HG03280 (cell line): ENCODE data around the gene CNNM1.
A peak's percentile ranks its signal among the peaks of the same experiment; 100 is the strongest.

ENCODE experiments used
- ATAC-seq: cut with Tn5 transposase; IDR thresholded peaks from one replicate; pipeline ENCODE4 v1.9.1; 2021; ENCODE audit warnings: mild to moderate bottlenecking, moderate library complexity; ENCODE audit not compliant: unreplicated experiment

The CNNM1 gene

DNA sequence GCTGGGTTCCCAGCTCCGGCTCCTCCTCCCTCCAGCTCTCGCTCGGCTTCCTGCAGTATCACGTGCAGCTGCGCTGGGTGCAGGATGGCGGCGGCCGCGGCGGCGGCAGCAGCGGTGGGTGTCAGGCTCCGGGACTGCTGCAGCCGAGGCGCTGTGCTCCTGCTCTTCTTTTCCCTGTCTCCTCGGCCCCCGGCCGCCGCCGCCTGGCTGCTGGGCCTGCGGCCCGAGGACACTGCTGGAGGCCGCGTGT lies at the start of gene CNNM1:
CNNM1 (plus strand) TSS at position 53 of the 250 bp plus-strand sequence; CDS start at position 85, 32 bp downstream.
- ATAC-seq, result no peak

DNA sequence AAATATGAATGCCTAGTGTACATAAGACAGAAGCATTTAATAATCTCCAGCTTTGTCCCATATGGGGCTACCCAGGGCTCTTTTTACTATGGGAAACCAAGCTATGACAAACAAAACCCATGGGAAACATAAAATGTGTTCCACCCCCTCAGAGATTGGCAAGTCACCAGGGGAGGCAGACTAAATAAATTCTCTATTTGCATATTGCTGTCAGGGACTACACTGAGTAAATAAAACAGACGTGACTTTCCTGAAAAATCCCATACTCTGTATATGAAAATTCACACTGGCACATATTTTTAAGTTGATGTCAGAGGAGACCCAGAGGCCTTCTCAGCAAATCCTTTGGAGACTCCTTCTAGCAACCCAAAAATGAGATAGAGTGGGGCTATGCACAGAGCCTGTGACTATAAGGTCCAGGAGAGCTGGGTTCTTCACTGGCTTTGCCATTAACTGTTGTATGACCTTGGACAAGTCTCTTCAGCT lies 49.5 kb upstream of the CNNM1 start:
- ATAC-seq, result no peak

DNA sequence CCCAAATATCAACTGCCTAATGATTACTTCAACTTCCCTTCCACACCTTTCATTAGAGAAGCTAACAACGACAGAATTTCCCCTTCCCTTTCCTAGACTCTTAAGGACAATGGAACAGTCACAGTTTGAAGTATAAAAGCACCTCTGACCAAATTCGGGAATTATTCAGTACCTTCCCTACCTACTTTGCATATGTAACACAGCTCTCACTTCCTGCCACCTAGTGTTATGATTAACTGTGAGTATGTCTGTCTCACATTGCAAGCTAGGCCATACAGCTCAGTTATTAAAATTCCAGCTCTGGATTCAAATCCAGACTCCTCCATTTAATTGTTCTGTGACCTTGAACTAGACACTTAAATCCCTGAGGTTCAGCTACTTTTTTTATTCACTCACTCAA lies 48.7 kb upstream of the CNNM1 start:
- ATAC-seq, result peak; percentile 53

- no peak for ATAC-seq
Observed at GRCh38 chr10:99285881-99286280, 43.3 kb upstream of the CNNM1 start.

DNA sequence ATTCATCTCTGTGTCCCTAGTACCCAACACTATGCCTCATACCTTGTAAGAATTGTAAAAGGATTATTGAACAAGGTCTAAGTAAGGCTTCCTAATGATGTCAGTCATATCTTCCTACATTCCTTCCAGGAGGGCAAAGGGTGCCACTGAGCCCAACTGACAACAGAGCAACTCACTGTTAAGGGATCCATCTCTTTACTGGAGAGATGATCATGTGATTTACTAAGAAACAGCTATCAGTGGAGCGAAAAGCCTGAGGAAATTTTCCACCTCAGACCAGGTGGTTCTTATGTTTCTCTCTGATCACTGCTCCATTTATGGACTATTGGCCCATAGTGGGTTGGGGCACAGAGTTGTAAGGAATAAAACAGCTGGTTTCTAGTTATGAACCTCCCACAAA lies 38.9 kb upstream of the CNNM1 start:
- no peak for ATAC-seq

DNA sequence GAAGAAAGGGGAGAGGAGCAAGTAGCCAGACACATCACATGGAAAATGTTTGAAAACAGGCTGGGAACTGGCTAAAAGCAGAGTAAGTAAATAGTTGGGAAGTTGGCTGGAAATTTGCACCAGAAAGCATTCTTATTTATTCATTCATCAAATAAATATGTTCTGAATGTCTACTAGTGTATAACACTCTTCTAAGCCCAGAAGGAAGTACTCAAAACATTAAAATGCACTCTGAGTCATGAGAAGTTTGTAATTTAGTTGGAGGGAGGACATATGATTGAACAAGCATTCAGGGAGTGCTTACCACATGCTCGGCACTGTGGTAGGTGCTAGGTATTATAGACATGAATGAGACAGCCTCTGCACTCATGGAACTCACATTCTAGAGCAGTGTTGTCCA lies 37.0 kb upstream of the CNNM1 start:
- ATAC-seq, result no peak

GRCh38 chr10:99296605-99297004 lies 32.6 kb upstream of the CNNM1 start:
- no peak for ATAC-seq

GRCh38 chr10:99297033-99297432 lies 32.1 kb upstream of the CNNM1 start:
- no peak for ATAC-seq

- no peak for ATAC-seq
Observed at GRCh38 chr10:99303899-99304861, 25.0 kb upstream of the CNNM1 start.

DNA sequence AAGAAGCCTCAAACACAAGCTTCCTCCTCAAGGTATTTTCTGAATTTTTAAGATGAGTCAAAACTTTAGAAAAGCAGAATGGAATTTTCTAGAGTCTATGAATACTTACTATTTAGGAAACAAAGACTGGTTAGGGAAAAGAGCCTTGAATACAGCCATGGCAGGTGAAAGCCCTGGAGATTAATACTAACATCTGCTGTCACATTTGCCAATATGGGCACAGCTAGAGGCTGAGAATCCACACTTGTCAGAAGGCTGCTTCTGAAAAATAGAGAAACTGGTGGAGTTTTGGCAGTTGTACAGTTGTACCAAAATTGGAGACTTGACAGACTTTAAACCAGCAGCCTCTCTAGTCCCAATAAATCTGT lies 24.3 kb upstream of the CNNM1 start:
- ATAC-seq, result no peak

- no peak for ATAC-seq
Observed at GRCh38 chr10:99312501-99312900, 16.7 kb upstream of the CNNM1 start.

DNA sequence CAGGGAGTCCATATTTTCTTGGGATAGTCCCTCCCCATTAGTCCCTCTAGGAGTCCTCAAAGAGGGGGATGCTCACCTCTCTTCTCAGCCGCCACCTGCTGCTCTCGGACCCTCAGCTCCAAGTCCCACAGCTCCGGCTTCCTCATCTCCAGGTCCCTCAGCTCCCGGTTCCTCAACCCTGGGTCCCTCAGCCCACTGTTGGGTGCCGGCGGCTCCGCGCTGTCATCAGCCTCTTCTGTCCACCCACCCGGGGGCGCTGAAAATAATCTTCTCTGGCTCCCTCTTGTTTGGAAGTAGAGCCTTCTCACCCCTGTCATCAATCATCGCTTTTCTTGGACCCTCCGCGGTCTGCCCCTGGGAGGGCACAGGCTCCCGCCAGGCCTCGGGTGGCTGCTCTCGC lies 13.3 kb upstream of the CNNM1 start:
- ATAC-seq, result no peak

DNA sequence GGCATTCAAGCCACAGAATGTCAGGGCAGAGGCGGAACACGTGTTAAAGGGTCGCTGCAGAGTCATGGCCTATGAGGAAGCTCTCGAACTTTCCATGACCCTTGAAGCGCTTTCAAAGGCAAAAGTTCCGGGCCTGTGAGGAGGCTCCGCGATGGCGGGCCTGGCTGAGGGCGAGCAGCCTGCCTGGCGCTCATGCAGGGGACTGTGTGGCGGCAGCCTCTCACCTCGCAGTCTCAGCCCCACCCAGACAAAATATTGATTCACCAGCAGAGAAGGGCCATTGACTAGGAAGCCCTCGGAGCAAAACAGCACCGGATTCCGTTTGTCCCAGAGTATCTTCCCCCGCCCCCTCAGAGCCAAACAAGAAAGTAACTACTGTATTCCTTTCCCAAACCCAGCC lies 12.8 kb upstream of the CNNM1 start:
- no peak for ATAC-seq

DNA sequence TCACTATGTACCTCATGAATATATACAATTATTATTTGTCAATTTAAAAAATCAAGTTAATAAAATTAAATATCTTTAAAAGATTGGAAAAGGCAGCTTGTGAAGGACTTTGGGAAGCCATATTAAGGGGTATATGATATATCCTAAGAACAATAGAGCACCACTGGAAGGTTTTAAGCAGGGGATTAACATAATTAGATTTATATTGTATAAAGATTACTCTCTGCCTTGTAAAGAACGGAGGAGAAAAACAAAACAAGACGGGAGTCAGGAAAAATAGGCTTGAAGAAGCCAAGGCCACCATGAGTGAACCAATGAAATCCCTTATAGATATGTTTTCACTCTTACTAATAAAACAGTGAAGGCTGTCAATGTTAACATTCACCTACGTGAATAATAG lies 11.1 kb upstream of the CNNM1 start:
- no peak for ATAC-seq

GRCh38 chr10:99318475-99318874 lies 10.7 kb upstream of the CNNM1 start:
- no peak for ATAC-seq

DNA sequence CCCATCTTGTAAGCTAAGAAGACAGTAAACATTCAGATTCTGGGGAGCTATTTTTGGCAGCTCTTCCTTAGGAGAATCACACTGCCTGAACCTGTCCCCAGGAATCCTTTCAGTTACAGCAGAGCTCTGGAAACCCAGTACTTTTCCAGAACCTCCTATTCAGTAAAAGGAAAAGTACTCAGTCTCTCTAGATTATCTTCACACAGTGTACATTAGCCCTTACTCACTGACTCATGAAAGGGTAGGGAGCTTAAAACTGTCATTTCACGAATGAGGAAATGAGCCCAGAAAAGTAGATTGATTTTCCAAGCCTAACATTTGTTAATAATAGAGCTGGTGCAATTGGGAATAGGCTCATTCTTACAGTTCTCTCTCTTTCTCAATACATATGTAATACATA lies 3.9 kb upstream of the CNNM1 start:
- ATAC-seq, result no peak

GRCh38 chr10:99326871-99327270 lies 2.3 kb upstream of the CNNM1 start:
- ATAC-seq, result no peak

DNA sequence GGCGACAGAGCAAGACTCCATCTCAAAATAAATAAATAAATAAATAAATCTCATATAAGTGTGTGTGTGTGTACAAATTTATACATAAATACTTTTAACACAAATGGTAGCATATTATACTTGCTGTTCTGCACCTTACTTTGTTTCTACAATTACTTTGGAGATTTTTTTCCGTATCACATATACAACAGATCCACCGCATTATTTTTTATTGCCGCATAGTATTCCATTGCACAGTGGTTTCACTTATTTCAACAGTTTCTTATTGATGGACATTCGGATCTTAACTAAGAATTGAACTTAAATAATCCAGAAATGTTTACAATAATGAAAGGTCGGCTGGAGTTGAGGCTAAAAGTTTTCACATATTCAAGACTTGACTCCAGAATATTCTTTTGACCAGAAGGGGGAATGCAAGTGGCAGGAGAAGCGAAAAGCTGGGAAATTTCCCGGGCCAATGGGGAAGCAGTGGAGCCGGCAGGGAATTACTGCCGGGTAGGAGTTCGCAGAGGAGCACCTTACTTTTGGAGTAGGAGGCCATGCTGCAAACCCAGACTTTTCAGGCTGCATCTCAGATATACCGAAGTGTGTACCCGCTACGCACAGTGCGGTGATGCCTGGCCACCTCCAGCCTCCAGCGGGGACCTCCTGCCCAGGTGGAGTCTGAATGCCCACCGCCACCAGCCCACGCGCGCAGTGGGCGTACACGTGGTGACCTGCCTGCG lies 415 bp upstream of the CNNM1 start:
- ATAC-seq, result no peak

DNA sequence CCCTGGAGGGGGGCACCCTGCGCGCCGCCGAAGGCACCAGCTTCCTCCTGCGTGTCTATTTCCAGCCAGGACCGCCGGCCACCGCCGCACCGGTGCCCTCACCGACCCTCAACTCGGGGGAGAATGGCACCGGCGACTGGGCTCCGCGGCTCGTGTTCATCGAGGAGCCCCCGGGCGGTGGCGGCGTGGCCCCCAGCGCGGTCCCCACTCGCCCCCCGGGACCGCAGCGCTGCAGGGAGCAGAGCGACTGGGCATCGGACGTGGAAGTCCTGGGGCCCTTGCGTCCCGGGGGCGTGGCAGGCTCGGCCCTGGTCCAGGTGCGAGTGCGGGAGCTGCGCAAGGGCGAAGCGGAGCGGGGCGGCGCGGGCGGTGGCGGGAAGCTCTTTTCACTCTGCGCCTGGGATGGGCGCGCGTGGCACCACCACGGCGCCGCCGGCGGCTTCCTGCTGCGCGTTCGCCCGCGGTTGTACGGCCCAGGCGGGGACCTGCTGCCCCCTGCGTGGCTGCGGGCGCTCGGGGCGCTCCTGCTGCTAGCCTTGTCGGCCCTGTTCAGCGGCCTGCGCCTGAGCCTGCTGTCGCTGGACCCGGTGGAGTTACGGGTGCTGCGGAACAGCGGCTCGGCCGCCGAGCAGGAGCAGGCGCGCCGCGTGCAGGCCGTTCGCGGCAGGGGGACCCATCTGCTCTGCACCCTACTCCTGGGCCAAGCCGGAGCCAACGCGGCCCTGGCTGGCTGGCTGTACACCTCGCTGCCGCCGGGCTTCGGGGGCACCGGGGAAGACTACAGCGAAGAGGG lies 594 bp downstream of the CNNM1 start:
- ATAC-seq, result no peak

DNA sequence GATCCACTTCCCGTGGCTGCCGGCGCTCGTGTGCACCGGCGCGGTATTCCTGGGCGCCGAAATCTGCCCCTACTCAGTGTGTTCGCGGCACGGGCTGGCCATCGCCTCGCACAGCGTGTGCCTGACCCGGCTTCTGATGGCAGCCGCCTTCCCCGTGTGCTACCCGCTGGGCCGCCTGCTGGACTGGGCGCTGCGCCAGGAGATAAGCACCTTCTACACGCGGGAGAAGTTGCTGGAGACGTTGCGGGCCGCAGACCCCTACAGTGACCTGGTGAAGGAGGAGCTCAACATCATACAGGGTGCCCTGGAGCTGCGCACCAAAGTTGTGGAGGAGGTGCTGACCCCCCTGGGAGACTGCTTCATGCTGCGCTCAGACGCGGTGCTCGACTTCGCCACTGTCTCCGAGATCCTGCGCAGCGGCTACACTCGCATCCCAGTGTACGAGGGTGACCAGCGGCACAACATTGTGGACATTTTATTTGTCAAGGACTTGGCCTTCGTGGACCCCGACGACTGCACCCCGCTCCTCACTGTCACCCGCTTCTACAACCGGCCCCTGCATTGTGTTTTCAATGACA lies 1.3 kb downstream of the CNNM1 start:
- no peak for ATAC-seq

DNA sequence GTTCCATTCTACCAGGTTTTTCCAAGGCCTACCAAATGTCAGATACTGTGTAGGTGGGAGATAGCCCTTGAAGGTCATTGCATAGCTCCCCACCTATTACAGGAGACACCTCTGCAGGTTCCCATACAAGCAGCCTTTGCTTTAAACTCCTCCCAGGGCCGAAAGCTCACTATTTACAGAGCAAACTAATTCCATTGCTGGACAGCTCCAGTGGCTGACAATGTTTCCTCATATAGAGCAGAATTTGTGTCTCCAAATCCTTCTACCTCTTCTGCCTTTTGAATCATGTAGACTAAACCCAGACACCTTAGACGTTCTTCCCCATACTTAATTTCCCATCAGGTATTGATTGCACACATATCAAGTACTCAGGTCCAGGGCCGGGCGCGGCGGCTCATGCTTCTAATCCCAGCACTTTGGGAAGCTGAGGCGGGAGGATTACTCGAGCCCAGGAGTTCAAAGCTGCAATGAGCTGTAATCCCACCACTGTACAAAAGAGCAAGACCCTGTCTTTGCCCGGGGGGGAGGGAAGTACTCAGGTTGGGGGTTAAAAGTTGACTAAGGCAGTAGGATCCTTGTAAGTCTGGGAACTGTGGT lies 2.1 kb downstream of the CNNM1 start:
- ATAC-seq, result no peak
